Fibroblast of villous mesenchyme (primary cell): ENCODE data around the gene GPER1. TPM values are rescaled to one million over a fixed set of nuclear protein-coding genes. Genes with fewer than 3 reads are reported as not detected.
A peak's percentile ranks its signal among the peaks of the same experiment; 100 is the strongest.

Source experiments
- DNase-seq: peaks from one replicate; pipeline ENCODE4 v3.0.0-alpha.2; 2010; ENCODE audit warnings: low read depth
- H3K4me3 ChIP-seq: 2 replicates; pipeline ENCODE4 v1.5.1; 2011; ENCODE audit warnings: low read depth, mild to moderate bottlenecking, low read length
- total RNA-seq: library from RNA; depleted of rRNA; stranded (reverse); fragments of >200 nt; gene quantifications from 2 replicates; pipeline ENCODE4 v1.2.3, GENCODE V29; 2012
- TF ChIP-seq, protein P1 (sequence below): IDR thresholded peaks from 2 replicates; pipeline ENCODE4 v1.5.1; 2012; ENCODE audit warnings: low read depth, mild to moderate bottlenecking, low read length; ENCODE audit not compliant: insufficient read depth

GPER1 gene
- total RNA-seq, 1 donor: 2.6 TPM

DNA sequence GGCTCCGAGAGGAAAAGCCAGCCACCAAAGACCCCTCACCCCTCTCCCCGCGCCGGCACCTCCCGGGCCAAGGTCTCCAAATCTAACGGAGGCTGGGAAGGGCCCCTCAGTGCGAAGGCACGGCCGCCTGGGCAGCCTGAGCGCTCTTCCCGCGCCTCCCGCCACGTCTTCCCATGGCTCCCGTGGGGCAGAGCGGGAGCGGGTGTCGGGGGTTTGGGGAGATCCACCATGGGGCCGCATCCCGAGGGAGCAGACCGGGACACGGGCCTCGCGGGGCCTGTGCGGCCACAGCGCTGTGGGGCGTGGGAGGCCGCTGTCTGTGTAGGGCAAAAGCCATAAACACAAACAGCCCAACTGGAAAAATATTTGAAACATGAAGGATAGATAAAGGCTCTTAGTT is 22.4 kb downstream of the GPER1 start:
- DNase-seq: no peak
- TF ChIP-seq, protein P1, sequence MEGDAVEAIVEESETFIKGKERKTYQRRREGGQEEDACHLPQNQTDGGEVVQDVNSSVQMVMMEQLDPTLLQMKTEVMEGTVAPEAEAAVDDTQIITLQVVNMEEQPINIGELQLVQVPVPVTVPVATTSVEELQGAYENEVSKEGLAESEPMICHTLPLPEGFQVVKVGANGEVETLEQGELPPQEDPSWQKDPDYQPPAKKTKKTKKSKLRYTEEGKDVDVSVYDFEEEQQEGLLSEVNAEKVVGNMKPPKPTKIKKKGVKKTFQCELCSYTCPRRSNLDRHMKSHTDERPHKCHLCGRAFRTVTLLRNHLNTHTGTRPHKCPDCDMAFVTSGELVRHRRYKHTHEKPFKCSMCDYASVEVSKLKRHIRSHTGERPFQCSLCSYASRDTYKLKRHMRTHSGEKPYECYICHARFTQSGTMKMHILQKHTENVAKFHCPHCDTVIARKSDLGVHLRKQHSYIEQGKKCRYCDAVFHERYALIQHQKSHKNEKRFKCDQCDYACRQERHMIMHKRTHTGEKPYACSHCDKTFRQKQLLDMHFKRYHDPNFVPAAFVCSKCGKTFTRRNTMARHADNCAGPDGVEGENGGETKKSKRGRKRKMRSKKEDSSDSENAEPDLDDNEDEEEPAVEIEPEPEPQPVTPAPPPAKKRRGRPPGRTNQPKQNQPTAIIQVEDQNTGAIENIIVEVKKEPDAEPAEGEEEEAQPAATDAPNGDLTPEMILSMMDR: no peak

DNA sequence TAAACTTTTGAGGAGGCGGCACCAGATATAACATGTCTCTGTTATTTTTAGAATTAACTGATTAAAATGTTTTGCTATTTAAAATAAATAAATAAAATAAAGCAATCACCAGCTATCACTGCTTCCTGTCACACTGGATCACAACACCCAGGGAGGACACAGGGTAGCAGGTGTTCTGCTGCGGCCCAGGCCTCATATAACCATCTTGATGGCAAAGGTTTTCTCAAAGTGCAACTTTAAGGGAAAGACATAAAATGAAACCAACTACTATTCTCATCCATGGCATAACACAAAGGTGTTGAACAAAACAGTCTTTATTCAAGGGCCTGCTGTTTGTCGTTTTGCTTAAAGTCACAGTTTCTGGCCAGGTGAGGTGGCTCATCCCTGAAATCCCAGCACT is 23.2 kb downstream of the GPER1 start:
- no peak overlapping the region for H3K4me3 ChIP-seq
- no peak for DNase-seq

More for the DNA sequence above, 22.4 kb downstream of the GPER1 start:
- no peak overlapping the region for H3K4me3 ChIP-seq

DNA sequence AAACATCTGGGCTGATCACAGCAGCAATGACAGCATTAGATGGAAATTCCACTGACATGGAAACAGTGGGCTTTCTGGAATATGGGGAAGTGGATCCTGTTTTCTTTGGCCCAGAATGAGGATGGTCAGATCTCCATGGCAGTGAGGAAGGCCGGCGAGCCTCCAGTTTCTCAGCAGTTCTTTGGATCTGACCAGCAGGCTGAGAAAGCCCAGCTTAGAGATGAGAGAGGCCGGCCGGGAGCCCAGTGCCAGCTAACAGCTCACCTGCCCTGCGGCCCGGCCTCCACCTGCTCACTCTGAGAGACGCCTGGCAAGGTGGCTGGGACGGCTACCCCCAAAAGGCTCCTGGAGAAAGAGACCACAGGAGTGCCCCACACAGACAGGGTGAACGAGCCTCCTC is 24.2 kb downstream of the GPER1 start:
- H3K4me3 ChIP-seq: no peak overlapping the region
- DNase-seq: no peak
- TF ChIP-seq, protein P1: no peak

More for the DNA sequence above, 23.2 kb downstream of the GPER1 start:
- TF ChIP-seq, protein P1: no peak

DNA sequence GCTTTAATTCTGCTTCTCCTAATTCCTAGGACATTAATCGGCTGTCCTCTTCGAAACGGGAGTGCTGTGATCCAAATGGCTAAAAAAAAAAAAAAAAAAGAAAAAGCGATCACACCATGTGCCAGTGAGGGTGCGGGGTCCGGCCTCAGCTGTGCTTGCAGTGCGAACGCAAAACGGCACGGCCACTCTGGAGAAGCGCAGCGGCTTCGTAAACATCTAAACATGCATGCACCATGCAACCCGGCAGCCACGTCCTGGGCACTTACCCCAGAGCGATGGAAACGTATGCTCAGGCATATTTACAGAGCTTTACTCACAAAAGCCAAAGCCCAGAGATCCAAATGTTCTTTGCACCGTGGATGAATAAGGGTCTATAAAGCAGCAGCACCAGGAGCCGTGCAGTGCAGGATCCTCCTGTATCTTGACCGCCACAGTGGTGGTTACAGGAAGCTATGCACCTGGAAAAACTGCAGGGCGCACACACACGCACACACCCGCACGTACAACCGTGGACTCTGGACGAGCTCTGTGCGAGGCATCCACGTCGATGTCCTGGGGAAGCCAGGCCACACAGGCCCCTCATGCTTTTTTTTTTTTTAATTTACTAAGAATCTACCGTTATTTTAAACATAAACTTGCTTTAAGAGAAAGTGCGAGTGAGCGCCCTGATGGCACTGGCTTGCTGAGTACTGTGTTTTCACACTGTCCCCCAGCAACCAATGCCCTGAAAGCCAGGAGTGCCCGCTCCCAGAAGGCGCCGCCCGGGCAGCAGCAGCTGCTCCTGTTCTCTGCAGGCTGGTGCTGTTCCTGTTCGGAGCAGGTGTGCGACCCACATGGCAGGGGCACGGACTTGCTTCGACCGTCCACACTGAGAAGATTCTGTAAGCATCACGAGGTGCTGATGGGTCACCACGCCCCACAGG is 25.0 kb downstream of the GPER1 start:
- TF ChIP-seq, protein P1: no peak
- no peak overlapping the region for H3K4me3 ChIP-seq
- DNase-seq: no peak

DNA sequence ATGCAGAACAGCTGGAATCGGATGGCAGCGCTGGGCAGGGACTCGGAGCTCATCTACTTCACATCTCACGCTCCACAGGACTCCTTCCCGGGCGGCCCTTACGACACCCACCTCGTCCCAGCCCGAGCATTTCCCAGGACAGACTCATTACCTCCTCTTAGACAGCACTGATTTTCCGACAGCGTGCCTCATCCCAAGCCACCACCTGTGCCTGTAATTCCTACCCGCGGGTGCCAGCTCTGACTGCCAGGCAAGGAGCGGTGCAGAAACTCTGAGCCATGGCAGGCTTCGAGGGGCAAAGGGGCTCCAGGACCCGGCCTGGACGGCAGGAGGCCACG is 25.6 kb downstream of the GPER1 start:
- TF ChIP-seq, protein P1: no peak
- DNase-seq: peak; percentile 29
- H3K4me3 ChIP-seq: no peak overlapping the region

DNA sequence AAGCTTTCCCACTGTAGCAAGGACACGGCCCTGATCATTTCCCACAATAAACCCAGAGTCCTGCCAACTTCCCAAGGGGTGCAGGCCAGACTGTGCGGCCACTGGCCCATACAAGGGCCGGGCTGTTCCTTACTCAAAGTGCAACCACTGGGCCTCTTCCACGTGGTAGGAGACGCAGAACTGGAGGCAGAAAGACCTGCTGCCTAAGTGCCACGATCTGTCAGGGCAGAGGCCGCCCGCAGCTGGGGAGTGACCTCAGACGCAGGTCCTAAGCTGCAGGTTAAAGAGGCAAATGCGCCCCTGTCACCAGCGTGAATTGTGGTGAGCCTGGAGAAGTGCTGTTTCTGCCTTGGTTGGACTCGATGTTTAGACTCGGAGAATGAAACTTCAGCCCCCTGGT is 26.2 kb downstream of the GPER1 start:
- no peak for DNase-seq
- no peak overlapping the region for H3K4me3 ChIP-seq
- TF ChIP-seq, protein P1: no peak
